GM19025 (cell line): ENCODE data around the gene KIF6.

Experiments
- ATAC-seq: cut with Tn5 transposase; IDR thresholded peaks from one replicate; pipeline ENCODE4 v1.9.1; 2021; ENCODE audit warnings: mild to moderate bottlenecking, low read depth, moderate library complexity; ENCODE audit not compliant: unreplicated experiment

KIF6 gene, protein sequence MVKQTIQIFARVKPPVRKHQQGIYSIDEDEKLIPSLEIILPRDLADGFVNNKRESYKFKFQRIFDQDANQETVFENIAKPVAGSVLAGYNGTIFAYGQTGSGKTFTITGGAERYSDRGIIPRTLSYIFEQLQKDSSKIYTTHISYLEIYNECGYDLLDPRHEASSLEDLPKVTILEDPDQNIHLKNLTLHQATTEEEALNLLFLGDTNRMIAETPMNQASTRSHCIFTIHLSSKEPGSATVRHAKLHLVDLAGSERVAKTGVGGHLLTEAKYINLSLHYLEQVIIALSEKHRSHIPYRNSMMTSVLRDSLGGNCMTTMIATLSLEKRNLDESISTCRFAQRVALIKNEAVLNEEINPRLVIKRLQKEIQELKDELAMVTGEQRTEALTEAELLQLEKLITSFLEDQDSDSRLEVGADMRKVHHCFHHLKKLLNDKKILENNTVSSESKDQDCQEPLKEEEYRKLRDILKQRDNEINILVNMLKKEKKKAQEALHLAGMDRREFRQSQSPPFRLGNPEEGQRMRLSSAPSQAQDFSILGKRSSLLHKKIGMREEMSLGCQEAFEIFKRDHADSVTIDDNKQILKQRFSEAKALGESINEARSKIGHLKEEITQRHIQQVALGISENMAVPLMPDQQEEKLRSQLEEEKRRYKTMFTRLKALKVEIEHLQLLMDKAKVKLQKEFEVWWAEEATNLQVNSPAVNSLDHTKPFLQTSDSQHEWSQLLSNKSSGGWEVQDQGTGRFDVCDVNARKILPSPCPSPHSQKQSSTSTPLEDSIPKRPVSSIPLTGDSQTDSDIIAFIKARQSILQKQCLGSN

DNA sequence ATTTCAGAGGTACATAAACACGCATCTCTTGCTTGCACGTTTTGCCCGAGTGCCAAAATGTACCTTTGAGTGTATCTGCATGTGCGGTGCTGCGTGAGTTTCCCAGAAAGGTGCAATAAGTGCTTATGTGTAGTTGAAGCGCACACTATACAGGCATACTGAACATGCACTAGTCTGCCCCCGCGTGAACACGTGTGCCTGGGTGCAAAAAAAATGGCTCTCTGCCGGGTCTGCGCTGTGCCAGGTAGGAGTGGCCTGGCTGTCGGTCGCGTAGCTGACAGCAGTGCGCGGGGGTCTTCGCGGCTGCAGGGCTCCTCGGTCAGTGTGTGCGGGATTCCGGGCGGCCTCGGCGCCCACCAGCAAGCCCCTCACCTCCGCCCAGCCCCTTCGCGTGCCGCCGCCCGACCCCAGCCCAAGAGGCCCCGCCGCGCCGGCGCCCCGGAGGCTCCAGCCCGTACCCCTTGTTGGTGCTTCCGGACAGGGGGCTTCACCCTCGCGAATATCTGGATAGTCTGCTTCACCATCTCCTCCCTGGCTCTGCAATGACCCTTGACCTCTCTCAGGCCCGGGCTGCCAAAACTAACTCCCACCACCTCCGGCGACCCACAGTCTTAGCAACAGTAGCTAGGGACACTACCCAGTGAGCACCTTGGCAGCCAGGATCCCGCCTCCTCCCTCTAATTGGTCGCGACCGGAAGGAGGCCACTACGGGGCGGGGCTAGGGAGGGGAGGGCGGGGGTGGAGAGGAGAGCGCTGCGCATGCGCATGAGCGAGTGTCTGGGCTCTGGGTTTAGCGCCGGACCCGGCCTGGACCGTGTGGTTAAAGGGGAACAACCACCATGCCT, at the start of gene KIF6:
KIF6 (minus strand) TSS at position 622 of the 845 bp plus-strand sequence; CDS start at position 524, 98 bp downstream.
- peak; percentile 99 for ATAC-seq

DNA sequence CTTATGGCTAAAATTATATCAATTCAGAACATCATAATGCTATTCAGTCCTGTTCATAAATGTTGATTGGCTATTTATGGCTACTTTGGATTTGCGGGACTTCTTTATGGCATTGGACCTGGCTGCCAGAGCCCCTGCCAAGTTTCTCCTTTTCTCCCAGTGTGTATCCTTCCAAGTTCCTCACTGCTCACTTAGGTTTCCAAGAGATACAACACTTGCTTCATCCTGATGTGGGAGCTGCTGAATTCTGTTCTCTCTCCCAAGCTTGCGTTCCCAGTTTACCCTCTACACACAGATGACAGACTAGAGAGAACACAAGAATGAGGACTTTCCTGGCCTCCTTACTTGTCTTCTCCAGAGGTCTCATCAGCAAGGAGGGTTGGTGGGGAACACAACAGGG, 48.6 kb upstream of the KIF6 start:
- no peak for ATAC-seq

DNA sequence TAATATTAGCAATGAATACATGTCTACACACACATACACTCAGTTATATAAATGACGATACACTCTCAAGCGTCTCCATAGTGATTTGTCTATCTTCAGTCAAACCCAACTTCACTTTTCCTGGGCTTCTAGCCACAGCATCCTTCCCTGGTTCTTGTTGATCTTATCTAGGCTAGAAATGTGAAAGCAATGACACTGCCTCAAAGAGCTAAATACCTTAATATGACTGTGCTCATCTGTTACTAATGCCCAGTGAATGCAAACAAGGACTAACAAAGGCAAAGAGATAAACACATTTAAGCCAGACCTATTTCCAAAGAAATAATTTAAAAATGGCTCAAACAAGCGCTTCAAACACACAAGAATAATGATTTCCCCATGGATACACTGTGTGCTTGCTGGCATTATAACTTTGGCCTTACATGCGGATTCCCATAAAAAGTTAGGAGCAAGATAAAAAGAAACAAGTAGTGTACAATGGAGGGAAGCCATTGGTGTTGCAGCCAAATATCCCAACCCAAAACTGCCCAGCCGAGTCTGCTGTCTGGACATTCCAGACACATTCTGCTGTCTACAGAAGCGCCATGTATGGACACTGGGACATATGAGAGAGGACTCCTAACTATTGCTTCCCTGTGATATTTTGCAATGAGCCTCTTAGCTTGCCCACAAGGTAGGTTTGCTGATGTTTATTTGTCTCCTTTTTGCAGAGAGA, 47.5 kb upstream of the KIF6 start:
- ATAC-seq, result no peak

DNA sequence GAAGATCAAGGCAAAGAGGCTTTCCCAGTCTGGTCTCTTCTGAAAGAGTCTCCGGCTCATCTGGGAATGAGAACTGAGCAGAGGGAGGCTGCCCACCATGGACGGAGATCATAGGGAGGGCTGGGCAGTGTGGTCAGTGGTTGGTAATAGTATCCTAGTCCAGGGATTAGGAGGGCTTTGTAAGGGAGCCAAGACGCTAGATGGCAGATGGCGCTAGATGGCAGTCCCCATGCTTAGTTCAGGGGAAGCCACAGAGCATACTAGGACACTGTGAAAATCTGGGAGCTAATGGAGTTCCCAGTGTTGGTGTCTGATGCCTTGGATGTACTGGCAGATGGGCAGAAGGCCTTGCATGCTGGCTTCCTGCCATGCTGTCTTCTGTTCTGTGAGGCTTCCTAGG, 45.2 kb upstream of the KIF6 start:
- no peak for ATAC-seq

DNA sequence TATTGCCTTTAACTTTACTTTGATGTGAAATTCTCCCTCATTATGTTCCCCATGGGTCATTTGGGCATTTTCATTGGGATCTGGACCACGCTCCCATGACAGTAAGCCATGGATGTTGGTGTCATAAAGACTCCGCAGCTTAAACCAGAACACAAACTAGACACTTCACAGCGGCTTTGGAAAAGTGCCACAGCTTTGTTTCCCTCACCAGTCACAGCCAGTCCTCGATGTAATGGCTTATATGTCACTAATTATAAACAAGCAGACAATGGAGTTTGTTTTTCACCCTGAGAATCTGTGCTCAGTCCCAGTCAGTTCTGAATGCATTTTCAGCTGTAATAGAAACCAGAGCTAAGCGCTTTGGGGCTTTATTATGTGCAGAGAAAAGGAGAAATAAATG, 43.8 kb upstream of the KIF6 start:
- ATAC-seq, result no peak

DNA sequence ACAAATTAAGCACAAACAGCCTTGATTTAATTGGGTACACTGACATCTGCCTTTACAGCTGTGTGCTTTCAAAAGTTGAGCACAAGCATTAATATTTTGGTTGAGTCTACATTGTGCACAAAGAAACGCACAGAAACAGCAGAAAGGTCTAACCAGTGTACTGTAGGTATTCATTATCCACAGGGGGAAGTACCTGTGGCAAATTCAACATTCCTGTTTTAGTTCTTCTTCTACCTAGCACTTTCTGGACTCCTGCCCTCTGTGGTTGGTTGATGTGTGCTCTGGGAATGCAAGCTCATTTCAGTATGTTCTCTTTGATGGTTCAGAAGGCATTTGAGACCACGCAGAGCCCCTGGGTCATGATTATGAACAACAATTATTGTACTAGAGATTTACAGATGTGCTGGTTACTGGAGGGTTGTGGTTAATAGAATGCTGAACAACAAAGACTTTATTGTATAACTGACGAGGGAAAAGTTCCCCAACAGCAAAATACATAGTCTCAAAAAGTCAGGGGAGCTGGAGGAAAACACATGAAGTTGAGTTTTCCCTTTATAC, 40.4 kb upstream of the KIF6 start:
- no peak for ATAC-seq

DNA sequence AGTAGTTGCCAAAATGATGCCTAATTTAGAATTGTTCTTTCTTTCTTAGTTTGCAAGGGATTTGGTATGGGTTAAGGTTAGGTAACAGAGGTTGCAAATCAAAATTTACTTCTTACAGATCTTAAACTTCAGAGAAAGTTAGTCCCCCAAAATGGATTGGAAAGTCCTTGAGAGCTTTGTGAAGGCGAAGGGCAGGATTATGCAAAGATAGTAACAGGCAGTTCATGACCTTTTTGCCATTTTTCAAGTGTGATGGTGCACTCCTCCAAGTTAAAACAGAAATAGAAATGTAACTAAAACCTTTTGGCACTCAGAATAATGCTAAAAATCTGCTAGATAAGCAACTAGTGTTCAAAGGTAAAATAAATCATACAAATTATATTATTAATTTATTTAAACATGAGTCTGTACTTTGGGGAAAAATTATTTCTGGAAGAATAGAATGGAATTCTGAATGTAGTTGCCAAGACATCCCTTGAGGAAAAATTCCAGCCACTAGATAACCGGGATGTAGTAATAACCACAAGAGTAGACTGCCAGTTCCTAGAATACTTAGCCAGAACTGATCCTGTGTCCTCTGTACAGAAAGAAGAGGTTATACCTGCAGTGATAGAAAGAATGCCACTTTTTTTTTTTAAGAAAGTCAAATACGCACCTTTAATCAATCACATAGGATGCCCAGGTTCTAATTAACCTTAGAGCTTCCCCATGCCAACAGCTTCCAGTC, 35.2 kb upstream of the KIF6 start:
- no peak for ATAC-seq

DNA sequence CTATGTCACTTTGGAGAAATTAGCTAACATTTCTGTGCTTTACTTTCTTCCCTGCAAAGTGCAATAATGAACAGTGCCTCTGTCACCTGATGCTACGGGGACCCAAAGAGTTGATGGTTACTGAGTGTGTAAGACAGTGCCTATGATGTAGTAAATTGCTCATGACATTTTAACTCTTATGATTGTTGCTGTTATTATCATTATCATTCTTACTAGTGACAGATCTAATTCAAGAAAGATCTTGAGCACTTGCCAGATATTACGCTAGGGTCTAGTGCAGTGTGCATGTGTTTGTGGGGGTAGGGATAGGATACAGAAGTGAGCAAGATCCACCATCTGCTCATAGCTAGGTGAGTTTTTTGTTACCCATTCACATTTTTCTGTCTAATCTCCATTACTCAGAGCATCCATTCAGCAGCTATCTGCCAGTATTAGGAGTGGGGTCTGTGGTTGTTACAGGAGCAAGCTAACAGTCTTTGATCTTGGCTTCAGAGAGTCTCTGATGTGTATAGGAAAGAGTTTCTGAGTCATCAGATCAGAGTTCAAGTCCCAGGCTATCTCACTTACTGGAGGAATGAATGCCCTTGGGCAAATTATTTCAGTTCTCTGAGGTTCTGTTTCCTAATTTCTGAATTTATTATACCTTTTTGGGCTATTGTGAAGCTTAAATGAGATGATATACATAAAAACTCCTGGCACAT, 33.8 kb upstream of the KIF6 start:
- ATAC-seq, result no peak

DNA sequence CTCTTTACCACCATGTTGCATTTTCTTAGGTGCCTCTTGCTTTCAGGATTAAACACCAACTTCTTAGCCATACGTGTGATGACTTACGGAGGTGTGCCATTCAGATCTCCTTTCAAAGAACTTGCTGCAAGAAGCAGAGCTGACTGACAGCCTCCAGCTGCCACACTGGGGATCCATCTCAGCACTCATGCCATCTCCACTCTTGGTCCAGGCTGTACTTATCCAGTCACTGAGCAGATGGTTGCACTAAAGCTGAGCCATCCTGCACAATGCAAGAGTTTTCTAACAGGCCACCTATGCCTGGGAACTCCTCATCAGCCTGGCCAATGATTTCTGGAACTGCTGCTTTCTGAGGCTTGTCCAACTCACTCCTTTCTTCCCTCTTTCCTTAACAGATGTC, 31.4 kb upstream of the KIF6 start:
- no peak for ATAC-seq

DNA sequence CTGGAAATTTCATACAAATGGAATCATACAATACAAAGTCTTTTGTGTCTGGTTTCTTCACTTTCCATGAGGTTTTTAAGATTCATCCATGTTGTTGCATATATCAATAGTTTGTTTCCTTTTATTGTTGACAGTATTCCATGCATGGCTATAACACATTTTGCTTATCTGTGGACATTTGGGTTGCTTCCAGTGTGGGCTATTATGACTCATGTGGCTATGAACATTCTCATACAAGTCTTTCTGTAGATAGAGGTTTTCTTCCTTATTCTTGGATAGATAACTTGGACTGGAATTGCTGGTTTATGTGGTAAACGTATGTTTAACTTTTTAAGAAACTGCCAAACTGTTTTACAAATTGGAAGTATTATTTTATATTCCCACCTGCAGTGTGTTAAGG, 30.0 kb upstream of the KIF6 start:
- no peak for ATAC-seq

DNA sequence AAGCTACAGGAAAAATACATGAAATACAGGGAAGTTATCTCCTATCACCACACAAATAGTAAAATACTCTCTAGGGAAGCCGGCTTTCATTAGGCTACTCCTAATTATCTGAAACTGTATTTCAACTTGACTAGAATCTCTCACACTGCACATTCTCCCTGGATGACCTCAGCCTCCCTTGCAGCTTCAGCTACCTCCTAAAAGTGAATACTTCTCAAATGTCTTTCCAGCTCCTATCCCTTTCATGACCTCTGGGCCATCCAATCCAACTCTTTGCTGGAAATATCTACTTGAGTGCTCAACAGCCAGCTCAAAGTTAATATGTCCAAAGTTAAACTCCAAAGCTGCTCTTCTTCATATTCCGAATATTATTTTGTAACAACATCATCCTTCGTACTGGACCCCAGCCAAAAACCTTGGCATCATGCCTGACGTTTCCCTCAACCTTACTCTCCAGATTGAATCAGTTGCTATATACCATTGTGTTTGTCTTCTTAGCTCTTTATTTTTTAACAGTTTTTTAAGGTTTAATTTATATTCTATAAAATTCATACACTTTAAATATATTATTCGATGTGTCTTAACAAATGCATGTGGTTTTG, 29.4 kb upstream of the KIF6 start:
- no peak for ATAC-seq

DNA sequence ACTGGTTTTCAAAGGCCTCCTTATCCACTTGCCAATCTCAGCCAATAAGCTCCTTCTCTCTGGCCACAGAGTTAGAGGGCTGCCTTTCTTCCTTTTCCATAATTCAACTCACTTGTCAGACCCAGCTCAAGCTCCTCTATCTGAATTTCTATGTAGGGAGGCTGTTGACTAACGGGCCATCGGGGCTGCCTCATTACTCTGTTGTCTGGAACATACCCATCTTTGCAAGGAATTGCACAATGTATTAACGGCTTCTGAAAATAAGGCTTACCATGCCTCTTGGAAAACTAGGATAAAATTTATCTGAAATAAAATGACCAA, 28.5 kb upstream of the KIF6 start:
- ATAC-seq, result no peak

DNA sequence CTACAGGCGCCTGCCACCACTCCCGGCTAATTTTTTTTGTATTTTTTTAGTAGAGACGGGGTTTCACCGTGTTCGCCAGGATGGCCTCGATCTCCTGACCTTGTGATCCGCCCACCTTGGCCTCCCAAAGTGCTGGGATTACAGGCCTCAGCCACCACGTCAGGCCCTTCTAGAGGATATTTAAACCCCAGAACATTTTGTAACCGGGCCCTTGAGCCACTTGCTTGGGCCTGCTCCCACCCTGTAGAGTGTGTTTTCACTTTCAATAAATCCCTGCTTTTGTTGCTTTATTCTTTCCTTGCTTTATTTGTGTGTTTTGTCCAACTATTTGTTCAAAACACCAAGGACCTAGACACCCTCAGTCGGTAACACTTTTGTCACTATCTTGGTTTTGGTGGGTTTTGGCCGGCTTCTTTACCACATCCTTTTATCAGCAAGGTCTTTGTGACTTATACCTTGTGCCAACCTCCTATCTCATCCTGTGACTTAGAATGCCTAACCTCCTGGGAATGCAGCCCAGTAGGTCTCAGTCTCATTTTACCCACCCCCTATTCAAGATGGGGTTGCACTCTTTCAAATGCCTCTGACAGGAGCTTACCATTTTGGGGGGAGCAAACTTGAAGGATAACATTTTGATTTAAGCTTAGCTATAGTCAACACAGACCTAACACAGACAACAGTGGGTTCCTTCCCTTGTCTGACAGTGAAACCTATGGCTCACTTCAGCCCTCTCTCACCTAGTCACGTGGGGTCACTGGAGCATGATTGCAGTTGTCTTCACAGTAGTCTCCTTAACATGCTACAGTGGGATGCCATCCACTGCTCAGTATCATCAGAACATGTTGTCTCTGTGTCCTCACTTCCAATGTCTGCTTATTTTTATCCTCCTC, 27.9 kb upstream of the KIF6 start:
- ATAC-seq, result no peak

DNA sequence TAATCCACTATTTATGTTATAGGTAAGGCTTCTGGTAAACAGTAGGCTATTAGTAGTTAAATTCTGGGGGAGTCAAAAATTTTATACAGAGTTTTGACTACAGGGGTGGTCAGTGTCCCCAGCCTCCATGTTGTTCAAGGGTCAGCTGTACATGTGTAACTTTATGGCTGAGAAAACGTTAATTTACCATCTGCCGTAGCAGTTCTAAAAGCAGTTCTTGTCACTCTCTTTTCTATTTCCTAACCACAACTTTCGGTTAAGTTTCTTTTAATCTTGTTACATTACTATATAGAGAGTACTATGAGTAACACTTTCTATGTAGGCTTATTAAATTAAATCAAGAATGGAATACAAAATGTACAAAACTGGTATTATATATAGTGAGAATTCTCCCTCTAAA, 21.6 kb upstream of the KIF6 start:
- no peak for ATAC-seq

DNA sequence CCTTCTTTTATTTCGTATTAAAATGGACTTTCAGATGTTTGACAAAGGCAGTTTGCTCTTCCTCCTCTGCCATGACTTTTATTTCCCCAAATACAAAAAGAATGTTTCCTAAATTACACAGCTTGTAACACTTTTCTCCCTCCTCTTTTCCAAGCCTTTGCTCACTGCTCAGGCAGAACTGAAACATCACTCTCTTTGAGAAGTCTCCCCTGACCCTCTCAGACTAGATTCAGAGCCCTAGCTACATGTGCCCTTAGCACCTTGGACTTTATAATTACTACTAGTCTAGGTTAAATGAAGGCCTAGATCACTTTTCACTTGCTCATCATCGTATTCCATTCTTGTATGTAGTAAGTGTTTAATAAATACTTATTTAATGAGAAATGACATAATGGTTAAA, 8.5 kb upstream of the KIF6 start:
- ATAC-seq, result no peak

DNA sequence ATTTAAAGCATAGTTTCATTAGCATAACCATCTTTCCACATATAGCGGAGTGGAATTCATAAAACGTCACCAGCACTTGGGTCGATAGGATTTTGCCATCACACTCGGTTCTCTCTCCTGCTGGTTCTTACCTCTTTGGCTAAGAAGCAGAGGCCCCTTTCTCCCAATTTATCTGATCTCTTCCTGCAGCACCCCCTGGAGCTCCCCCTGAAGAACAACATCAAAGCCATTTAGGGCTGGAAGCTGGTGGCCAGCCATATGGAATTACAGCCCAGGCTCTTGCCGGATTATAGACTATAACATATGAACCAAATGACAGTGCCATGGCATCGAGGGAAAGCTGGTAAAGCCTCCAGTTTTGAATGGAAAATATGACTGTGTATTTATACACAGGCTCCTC, 6.4 kb upstream of the KIF6 start:
- no peak for ATAC-seq

DNA sequence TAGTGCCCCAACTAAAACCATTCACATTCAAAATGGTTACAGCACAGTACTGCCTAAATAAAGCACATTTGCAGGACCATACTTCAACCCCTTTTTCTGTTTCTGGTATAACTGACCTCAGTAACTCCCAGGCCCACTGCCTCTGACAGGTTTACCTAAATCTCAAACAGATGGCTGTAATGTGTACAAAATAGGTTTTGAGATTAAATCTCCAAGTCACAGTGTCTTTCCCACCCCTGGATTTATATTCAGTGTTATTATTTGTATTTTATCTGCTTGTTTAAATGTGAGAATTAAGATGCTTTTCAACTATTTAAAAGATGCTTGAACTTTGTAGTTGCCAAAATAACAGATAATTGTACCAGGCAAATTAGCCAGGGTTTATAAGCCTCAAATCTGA, 4.7 kb upstream of the KIF6 start:
- no peak for ATAC-seq

DNA sequence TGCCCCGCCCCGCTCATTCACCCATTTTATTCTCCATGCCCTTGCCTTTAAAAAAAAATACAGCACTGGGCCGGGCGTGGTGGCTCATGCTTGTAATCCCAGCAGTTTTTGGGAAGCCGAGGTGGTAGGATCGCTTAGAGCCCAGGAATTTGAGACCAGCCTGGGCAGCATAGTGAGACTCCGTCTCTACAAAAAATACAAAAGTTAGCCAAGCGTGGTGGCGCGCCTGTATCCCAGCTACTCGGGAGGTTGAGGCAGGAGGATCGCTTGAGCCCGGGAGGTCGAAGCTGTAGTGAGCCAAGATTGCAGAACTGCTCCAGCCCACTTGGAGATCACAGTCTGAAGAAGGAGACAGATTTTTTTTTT, 407 bp upstream of the KIF6 start:
- ATAC-seq, result no peak
